Measurements from ENCODE around the gene OR52J3. TPM values are rescaled to one million over a fixed set of nuclear protein-coding genes. Genes with fewer than 3 reads are reported as not detected.

OR52J3 gene
- polyA plus RNA-seq, 3 donors = not detected

- Histone ChIP-seq H4K20me1 (ENCODE audit: insufficient read depth, low read length) (no peaks in the 10 kb centered on the region), H3K9me3 (replicated peaks in 1 of 2; ENCODE audit: control insufficient read depth in 1 of 2, insufficient read depth in 1 of 2, low read length in 2 of 2) (no peaks in the 10 kb centered on the region), H2AFZ (ENCODE audit: insufficient read depth, low read depth, low read length, poor library complexity, severe bottlenecking) (no peak overlapping the region), H3K9ac (ENCODE audit: insufficient read depth, low read length, poor library complexity, severe bottlenecking) (no peak overlapping the region), H3K4me2 (replicated peaks; ENCODE audit: extremely low read depth, low read length, poor library complexity, severe bottlenecking) (no peak overlapping the region), H3K27me3 (ENCODE audit: control insufficient read depth in 2 of 2, insufficient read depth in 2 of 2, low read length in 2 of 2) (no peaks in the 10 kb centered on the region), H3K27ac (ENCODE audit: low read depth in 1 of 2, low read length in 2 of 2) (no peak overlapping the region), H3K4me3 (replicated peaks in 1 of 3; ENCODE audit: low read depth in 2 of 3, low read length in 3 of 3) (no peak overlapping the region), H3K79me2 (ENCODE audit: insufficient read depth, low read length) (no peaks in the 10 kb centered on the region), H3K4me1 (ENCODE audit: control insufficient read depth in 1 of 2, insufficient read depth in 2 of 2, low read length in 2 of 2) (no peaks in the 10 kb centered on the region), H3K36me3 (replicated peaks in 1 of 2; ENCODE audit: control insufficient read depth in 1 of 2, insufficient read depth in 2 of 2, low read length in 2 of 2) (no peaks in the 10 kb centered on the region)
- H3K9me3 Mint-ChIP-seq = no peaks in the 10 kb centered on the region
- H3K36me3 Mint-ChIP-seq = no peaks in the 10 kb centered on the region
- H3K4me1 Mint-ChIP-seq = no peaks in the 10 kb centered on the region
- 57% methylated on average over 1 of the region's 2 CpGs for WGBS (ENCODE audit: insufficient coverage)
- no peak for DNase-seq
- H3K27me3 Mint-ChIP-seq (ENCODE audit: low read depth in 3 of 3) = peaks cover 0 to 1% (median 0%) of the 10 kb centered on the region in 3 donors
- intact Hi-C loops (cut with micrococcal nuclease) = no loop called here
- no peak for TF ChIP-seq CTCF (IDR thresholded peaks at IDR 0.05)
- no peak overlapping the region for H3K4me3 Mint-ChIP-seq
- H3K27ac Mint-ChIP-seq = no peak overlapping the region
Observed at GRCh38 chr11:5037926-5038325, 8.4 kb upstream of the OR52J3 start.

GRCh38 chr11:5038341-5038740, 8.0 kb upstream of the OR52J3 start:
- intact Hi-C loops (cut with micrococcal nuclease) = no loop called here
- Histone ChIP-seq H3K4me1 (ENCODE audit: control insufficient read depth in 1 of 2, insufficient read depth in 2 of 2, low read length in 2 of 2) (no peaks in the 10 kb centered on the region), H3K27me3 (ENCODE audit: control insufficient read depth in 2 of 2, insufficient read depth in 2 of 2, low read length in 2 of 2) (no peaks in the 10 kb centered on the region), H3K9ac (ENCODE audit: insufficient read depth, low read length, poor library complexity, severe bottlenecking) (no peak overlapping the region), H3K27ac (ENCODE audit: low read depth in 1 of 2, low read length in 2 of 2) (no peak overlapping the region), H3K36me3 (replicated peaks in 1 of 2; ENCODE audit: control insufficient read depth in 1 of 2, insufficient read depth in 2 of 2, low read length in 2 of 2) (no peaks in the 10 kb centered on the region), H3K9me3 (replicated peaks in 1 of 2; ENCODE audit: control insufficient read depth in 1 of 2, insufficient read depth in 1 of 2, low read length in 2 of 2) (no peaks in the 10 kb centered on the region), H3K79me2 (ENCODE audit: insufficient read depth, low read length) (no peaks in the 10 kb centered on the region), H4K20me1 (ENCODE audit: insufficient read depth, low read length) (no peaks in the 10 kb centered on the region), H3K4me2 (replicated peaks; ENCODE audit: extremely low read depth, low read length, poor library complexity, severe bottlenecking) (no peak overlapping the region), H2AFZ (ENCODE audit: insufficient read depth, low read depth, low read length, poor library complexity, severe bottlenecking) (no peak overlapping the region), H3K4me3 (replicated peaks in 1 of 3; ENCODE audit: low read depth in 2 of 3, low read length in 3 of 3) (no peak overlapping the region)
- TF ChIP-seq CTCF (IDR thresholded peaks at IDR 0.05) = no peak
- WGBS (ENCODE audit: insufficient coverage) = 89% methylated on average over 1 of the region's 1 CpG
- Mint-ChIP-seq H3K27ac (no peak overlapping the region), H3K27me3 (ENCODE audit: low read depth in 3 of 3) (peaks cover 0 to 1% (median 0%) of the 10 kb centered on the region in 3 donors), H3K4me1 (no peaks in the 10 kb centered on the region), H3K9me3 (peaks cover 0 to 3% (median 0%) of the 10 kb centered on the region in 7 donors), H3K36me3 (no peaks in the 10 kb centered on the region), H3K4me3 (no peak overlapping the region)
- no peak for DNase-seq
